Epithelial cell of esophagus (primary cell): ENCODE results near the gene GNG7.

Source experiments
- DNase-seq: peaks from one replicate; pipeline ENCODE4 v3.0.0; 2010; ENCODE audit warnings: low read depth
- H3K4me3 ChIP-seq: 2 replicates; pipeline ENCODE4 v1.5.1; 2011; ENCODE audit warnings: mild to moderate bottlenecking, low read length, control low read depth
- CTCF ChIP-seq: IDR thresholded peaks from 2 replicates; pipeline ENCODE4 v1.5.1; 2011; ENCODE audit warnings: low read depth, mild to moderate bottlenecking, low read length, control low read depth, inconsistent platforms; ENCODE audit not compliant: insufficient read depth; ENCODE audit errors: missing control alignments

The GNG7 gene

GRCh38 chr19:2604747-2605329 is 97.7 kb downstream of the GNG7 start:
- TF ChIP-seq CTCF: no peak
- H3K4me3 ChIP-seq: no peak overlapping the region
- DNase-seq: no peak

GRCh38 chr19:2603334-2603733 is 99.2 kb downstream of the GNG7 start:
- TF ChIP-seq CTCF: no peak
- no peak overlapping the region for H3K4me3 ChIP-seq
- no peak for DNase-seq

- peak overlapping the region; percentile 18 for H3K4me3 ChIP-seq
- DNase-seq: peak; percentile 88
- TF ChIP-seq CTCF: peak; percentile 20
Observed at GRCh38 chr19:2602391-2603181, 99.9 kb downstream of the GNG7 start.

GRCh38 chr19:2600914-2601870 is 101.3 kb downstream of the GNG7 start:
- H3K4me3 ChIP-seq: no peak overlapping the region
- no peak for TF ChIP-seq CTCF
- DNase-seq: peak; percentile 57

- no peak overlapping the region for H3K4me3 ChIP-seq
- DNase-seq: no peak
- TF ChIP-seq CTCF: no peak
Observed at GRCh38 chr19:2594319-2594718, 108.2 kb downstream of the GNG7 start.

GRCh38 chr19:2592824-2593223 is 109.7 kb downstream of the GNG7 start:
- no peak overlapping the region for H3K4me3 ChIP-seq
- no peak for TF ChIP-seq CTCF
- no peak for DNase-seq
